Measurements from ENCODE around the gene CLEC20A.

CLEC20A gene

DNA sequence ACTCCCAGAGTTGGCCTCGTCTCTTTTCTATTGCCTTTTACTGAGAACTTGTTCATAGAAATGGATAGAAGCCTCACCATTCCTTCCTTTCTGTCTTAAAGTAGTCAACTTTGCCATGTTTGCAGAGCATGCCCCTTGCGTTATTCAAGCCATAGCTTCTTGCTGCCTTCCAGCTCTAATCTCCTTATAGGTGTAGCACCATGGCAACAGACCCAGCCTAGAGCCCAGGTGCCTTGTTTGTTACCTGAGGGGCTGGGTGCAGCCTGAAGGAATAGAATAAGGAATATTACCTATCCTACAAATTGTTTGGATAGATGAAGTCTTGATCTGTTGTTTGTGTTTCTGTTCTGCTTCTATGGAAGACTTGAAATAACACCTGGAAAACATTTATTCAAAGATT lies 59.9 kb downstream of the CLEC20A start:
- TF ChIP-seq, protein P1, sequence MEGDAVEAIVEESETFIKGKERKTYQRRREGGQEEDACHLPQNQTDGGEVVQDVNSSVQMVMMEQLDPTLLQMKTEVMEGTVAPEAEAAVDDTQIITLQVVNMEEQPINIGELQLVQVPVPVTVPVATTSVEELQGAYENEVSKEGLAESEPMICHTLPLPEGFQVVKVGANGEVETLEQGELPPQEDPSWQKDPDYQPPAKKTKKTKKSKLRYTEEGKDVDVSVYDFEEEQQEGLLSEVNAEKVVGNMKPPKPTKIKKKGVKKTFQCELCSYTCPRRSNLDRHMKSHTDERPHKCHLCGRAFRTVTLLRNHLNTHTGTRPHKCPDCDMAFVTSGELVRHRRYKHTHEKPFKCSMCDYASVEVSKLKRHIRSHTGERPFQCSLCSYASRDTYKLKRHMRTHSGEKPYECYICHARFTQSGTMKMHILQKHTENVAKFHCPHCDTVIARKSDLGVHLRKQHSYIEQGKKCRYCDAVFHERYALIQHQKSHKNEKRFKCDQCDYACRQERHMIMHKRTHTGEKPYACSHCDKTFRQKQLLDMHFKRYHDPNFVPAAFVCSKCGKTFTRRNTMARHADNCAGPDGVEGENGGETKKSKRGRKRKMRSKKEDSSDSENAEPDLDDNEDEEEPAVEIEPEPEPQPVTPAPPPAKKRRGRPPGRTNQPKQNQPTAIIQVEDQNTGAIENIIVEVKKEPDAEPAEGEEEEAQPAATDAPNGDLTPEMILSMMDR (IDR thresholded peaks at IDR 0.05; ENCODE audit: control insufficient read depth, extremely low read depth, insufficient read depth), result no peak
- no peak for DNase-seq (ENCODE audit: low read depth)
- H3K4me3 ChIP-seq (ENCODE audit: low read depth, low read length), result no peak overlapping the region

DNA sequence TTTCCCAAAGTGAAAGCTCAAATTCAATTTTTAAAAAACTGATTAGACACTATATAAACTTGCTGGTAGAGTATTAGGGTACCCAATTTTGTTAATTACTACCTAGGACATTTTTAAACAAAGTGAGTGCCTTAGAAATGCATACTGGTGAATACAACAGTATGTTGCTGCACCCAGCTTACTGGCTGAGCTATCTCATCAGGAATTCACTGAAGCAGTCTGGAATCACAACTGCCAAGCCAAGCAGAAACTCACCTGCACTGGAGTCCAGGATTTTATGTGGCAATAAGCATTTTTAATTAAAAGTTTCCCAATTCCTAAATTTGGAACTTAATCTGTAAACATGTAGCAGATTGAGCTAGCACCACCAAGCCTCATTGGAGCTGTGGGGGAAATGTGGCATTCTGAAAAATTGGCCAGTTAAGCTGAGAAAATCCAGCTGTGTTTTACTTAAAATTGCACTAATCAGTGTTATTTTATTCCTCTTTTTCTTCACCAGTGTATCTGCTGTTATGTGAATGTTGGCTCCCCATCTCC lies 61.8 kb downstream of the CLEC20A start:
- no peak overlapping the region for H3K4me3 ChIP-seq (ENCODE audit: low read depth, low read length)
- DNase-seq (ENCODE audit: low read depth), result no peak
- TF ChIP-seq, protein P1 (IDR thresholded peaks at IDR 0.05; ENCODE audit: control insufficient read depth, extremely low read depth, insufficient read depth), result no peak

DNA sequence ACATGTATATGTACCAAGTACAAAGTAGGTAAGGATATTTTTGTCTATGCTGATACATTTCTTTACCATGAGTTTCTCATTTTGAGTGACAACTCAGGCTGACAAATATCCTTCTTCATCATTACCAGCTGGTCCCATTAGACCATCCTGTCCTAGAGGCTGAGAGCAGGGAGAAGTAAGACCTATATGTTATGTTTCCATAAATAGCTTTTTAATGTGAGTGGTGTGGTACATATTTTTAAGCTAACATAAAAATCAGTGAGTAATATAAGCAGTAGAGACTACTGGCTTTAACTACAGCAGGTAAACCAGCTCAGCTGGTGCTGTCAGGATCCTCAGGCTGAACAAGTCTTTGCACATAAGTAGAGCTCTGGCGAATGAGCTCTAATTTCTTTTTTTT lies 62.4 kb downstream of the CLEC20A start:
- TF ChIP-seq, protein P1 (IDR thresholded peaks at IDR 0.05; ENCODE audit: control insufficient read depth, extremely low read depth, insufficient read depth), result no peak
- H3K4me3 ChIP-seq (ENCODE audit: low read depth, low read length), result no peak overlapping the region
- DNase-seq (ENCODE audit: low read depth), result no peak

Measured in LNCaP clone FGC (cell line).